HCEC 1CT (cell line): Measurements from ENCODE around the gene DNAAF5.

ENCODE experiments used
- DNase-seq: peaks from one replicate; pipeline ENCODE4 v3.0.0-alpha.2; 2017

DNAAF5 gene

DNA sequence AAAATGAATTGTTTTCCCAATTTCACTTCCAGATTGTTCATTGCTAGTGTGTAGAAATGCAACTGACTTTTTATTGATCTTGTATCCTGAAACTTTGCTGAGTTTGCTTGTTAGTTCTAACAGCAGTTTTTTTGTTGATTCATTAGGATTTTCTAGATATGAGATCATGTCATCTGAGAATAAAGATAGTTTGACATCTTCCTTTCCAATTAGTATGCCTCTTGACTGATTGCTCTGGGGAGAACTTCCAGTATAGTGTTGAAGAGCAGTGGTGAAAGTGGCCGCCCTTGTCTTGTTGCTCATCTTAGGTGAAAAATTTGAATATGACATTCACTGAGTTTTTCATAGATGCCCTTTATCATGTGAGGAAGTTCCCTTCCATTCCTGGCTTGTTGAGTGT is 93.8 kb downstream of the DNAAF5 start:
- no peak for DNase-seq

DNA sequence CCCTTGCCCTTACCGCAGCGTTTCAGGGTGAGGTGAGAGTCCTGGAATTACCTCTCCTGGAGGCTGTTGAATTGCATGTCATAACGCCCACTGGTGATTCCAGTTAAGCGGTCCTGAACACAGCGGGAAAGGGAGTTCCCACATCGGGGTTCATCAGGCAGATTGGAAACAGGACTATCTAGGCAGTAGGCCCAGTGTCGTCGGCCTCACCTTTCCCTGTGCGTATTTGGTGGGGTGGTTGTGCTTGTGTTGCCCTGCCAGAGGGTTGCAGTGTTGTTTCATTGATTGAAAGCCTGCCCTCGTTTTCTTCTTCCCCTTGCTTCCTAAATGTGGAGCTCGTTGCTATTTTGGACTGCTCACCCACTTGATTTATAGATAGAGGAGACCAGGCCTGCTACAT is 95.2 kb downstream of the DNAAF5 start:
- no peak for DNase-seq

DNA sequence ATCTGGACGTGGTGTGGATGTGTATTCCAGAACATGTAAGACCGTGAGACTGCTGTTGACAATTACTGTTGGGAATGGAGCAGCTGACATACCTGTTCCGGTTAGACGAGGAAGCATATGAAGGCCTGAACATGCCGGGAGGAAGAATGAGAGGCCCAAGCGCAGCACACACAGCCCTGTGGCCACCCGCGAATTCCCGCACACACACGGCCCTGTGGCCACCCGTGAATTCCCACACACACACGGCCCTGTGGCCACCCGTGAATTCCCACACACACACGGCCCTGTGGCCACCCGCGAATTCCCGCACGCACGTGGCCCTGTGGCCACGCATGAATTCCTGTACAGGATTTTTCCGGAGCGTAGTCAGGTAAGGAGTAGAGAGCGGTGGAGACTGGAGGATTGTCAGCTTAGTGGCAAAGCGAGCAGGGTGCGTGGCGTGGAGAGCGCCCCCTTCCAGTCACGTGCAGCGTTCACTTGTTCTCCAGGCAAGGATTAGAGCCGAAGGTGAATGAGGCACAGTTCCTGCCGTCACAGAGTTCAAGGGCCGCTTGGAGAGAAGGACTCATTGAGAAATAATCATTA is 96.3 kb downstream of the DNAAF5 start:
- DNase-seq: no peak

DNA sequence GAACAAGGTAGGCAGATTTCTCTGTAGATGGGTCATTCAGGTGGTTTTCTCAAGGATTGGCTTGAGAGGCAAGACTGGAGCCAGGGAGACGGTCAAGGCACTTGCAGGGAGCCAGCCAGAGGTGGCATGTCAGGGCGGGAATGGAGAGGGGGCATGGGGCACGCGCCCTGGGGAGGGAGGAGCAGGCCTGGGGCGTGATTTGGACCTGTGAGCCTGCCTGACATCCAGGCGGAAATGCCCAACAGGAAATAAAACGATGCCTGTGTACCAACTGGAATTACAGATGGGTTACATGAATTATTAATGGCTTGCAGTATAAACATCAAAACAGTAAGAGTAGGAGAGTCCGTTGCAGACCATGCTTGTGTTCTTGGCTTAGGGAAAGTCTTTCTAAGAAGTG is 97.2 kb downstream of the DNAAF5 start:
- DNase-seq: no peak

DNA sequence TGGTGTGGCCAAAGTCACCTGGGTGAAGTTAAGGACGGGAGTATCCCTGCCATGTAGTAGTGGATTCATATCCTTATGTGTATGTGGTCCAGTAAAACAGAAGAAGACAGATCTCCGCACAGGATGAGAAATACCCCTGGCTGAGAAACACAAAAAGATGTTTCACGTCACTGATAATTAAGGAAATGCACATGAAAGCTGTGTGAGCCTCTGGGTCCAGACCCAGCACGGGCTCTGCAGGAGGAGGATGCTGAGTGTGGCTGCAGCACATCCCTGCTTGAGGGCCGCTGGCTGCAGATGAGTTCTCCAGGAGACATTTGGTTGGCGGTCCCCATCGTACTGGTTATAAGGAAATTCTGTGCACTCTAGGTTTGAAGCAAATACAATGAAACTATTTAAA is 97.6 kb downstream of the DNAAF5 start:
- DNase-seq: no peak

DNA sequence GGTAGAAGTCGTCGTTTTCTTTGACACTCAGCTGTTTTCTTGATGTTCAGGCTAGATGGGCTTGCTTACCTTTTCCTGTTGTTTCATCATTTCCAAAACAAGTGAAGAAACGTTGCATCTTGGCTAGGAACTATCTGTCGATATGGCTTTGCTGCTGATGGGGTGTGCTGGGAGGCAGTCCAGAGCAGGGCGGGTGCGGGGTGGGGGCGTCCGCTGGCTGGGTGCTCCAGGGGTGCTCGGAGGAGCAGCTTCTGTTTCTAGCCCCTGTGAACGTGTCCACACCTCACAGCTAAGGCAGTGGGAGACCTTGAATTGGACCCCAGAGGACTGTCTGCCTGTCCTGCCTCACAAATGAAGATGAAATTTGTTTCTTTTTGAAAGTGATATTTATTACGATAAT is 98.2 kb downstream of the DNAAF5 start:
- no peak for DNase-seq

DNA sequence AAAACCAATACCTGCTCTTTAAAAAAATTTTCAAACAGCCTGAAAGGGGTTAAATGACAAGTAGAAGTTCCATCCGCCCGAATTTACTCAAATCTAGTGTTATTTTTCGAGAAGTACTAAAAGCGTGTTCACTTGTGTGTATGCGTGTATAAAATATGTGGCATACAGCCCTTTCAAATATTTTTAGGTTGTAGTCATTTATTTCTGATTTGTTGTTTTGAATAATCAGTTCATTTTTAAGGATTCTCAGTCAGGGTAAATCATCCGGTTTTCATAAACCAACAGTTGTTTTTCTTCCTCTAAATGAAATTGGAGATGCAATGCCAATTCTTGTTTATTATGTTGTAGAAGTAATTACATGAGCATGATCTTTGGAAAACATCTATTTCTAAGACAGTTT is 98.9 kb downstream of the DNAAF5 start:
- peak; percentile 84 for DNase-seq

DNA sequence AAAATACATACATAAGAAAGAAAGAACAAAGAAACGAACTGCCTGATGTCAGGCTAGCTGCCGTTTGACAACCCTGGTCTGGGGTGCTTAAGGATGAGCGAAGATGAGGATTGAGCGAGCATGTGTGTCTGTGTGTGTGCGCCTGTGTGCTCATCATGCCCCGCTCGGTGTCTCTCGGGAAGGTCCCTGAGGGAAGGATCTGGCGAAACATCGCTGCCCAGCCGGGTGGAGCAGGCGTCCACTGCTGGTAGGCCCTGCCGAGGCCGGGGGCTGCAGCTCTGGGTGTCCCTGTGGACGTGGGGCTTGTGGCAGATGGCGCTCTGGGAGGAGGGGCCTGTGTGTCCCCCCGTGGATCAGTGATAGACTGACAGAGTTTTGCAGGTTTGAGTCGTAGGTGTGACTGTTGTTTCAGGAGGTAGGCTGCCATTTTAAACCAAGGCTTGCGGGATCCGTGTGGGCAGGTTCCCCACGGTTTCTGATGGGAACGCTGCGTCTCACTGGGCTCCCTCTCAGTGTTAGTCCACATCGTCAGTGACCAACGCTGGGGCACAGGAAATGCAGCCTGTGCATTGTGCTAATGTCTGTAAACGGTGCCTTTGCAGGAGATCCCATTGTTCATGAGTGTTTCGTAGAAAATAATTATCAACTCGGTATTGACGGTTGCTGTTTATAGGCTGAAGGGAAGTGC is 99.9 kb downstream of the DNAAF5 start:
- no peak for DNase-seq

DNA sequence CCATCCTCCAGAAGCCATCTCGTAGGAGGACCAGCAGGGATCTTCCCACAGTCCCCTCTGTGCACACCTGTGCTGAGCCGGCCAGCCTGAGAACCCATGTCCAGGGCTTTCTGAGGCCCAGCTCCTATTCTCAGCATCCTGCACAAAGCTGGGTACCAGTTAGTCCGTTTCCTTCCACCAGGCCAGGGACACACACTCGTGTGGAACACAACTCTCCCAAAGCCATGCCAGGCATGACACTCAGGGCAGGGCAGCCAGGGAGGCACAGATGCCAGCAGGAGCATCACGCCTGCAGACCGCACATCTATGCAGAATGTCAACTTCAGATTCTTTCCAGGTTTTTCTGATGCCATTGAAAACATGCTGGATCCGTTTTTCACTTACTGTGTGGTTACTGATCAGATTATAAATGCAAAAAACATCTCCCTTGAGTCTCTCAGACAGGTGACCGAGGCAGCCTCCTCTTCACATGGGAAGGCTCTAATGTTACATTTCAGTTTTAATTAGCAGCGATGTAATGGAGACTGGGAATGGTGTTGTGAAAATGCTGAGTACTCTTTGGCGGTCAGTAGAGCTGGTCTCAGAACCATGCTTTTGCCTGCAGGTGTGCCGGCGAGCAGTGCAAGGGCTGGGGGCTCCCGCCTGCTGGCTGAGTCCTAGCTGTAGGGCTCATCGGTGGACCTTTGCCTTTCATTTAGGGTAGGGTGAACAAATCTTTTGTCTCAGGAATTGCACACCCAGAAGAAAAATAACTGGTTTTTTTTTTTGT is 102.5 kb downstream of the DNAAF5 start:
- DNase-seq: no peak

DNA sequence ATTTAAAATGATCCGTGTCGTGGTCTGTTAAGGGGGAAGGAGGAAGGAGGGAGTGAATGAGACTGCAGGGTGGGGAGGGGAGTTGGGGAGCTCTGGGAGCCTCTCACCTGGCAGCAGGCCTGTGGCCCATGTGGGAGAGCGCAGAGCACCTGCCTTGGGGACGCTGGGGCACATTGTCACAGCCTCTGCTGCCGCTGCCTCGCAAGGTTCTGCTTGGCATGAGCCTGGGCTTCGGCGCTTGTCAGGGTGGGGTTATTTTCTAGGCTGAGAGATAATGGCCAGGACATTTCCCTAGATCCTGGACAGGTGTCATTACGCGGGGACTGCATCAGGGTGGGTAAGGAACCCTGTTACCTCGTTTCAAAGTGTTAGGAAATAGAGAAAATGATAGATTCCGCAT is 103.6 kb downstream of the DNAAF5 start:
- DNase-seq: no peak

DNA sequence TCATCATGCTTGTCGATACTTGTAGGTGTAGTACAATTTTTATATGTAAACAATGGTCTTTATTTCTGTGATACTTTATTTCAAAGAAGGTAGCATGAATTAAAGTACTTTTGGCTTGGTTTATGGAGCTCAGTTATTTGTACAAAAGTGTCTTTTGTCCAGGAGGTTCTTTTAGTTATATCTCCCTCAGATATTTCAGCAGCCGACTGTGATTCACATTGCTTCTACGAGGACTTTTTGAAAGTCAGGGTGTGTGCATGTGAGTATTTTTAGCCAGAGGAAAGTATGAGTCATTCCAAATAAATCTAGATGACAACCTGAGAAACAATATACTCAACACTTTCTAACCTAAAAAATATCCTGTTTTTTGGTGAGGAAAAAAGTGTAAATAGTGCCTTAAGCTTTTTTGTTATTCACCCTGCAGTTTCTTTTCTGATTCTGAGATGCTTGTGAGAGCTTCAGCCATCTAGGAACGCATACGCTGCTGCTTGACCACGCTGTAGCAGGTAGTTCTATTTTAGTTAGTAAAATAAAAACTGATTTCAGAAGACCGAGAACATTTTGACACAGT is 105.2 kb downstream of the DNAAF5 start:
- peak; percentile 93 for DNase-seq

DNA sequence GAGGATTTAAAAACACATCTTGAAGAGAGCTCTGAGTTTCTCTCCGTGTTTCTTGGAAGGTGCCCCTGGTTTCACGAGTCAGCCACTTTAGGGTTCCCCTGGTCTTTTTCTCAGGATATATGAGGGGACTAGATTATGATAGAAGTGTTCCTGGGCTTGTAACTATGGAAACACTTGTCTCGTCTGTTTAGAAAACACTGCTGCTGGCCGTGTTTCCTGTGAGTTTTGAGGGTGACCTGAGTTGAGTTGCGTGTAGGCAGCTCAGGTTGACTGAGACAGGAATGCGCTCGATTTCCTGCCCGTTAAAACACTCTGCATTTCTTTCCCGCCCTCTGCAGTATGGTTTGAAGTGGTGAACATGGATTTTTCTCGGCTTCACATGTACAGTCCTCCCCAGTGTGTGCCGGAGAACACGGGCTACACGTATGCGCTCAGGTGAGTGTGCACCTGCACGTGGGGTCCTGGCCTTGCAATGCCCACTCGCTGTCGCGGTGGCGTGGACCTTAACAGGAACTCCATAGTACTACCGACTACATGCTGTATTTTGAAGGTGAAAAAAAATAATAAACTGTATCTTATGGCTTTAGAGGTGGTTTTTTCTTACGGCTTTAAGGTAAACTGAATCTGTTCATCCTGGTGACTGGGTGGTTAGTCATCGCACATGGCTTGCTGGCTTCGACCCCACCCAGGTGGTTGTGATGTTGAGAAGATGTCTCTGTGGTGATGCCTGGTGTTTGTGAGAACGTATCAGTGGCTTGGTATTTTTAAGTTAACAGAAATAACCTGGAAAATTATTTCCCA is 105.9 kb downstream of the DNAAF5 start, which contains the start of gene SUN1:
Gene SUN1 (plus strand): TSS at position 310 of the 801 bp plus-strand sequence. CDS start 49 bp downstream, at position 359.
- DNase-seq: peak; percentile 59

DNA sequence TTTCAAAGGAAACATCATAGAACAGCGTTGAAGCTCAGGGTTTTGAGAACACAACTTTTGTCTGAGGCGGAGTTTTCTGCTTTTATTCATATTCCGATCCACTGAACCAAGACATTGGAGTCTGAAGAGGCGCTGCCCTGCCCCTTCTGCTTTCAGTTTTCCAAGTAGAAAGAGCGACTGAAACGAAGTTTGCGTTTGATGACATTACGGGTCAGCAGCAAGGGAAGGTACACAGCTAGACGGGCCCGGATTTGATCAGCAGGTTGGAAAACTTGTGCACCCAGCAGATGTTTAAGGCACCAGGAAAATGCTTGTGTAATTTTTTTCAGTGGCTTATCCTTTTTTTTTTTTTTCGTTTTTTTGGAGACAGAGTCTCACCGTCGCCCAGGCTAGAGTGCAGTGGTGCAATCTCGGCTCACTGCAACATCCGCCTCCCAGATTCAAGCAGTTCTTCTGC is 106.5 kb downstream of the DNAAF5 start:
- DNase-seq: no peak

DNA sequence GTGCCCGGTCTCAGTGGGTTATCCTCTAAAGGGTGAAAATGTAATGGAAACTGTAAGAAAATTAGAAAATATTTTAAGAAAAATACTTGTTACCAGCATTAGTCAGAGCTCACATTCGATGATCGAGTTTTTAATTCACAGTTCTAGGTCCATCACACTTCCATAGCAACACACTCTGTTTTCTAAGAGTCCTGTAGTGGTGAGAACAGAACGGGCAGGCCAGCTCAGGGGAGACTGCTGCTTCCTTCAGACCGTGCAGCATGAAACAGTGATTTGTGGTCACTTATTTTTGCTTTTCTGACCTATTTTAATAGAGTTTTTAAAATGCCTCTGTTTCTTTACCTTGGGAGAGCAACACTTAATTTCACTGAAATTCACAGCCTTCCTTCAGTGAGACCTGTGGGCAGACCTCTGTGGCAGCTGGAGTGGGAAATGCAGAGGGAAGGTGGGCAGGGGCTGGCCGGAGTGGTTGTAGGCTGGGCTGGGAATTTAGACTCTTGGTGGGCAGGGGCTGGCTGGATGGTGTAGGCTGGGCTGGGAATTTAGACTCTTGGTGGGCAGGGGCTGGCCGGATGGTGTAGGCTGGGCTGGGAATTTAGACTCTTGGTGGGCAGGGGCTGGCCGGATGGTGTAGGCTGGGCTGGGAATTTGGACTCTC is 107.2 kb downstream of the DNAAF5 start:
- DNase-seq: no peak

DNA sequence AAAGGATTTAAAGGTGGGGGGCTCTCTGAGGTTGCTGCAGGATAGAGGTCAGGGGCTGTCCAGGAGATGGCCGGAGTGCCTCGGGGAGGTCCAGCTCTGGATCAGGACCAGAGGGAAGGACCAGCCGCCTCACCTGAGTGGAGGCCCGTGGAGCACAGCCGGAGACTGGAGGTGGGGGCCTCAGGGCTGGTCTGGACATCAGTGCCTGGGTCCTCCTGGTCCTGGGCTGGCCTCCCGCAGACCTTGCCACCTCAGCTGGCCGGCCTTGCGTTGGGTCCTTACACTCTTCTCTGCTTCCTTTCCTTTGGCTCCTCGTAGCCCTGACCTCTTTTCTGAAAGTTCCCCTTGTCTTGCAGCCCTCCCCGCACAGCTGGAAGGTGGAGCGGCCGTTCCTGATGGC is 107.8 kb downstream of the DNAAF5 start:
- DNase-seq: no peak

DNA sequence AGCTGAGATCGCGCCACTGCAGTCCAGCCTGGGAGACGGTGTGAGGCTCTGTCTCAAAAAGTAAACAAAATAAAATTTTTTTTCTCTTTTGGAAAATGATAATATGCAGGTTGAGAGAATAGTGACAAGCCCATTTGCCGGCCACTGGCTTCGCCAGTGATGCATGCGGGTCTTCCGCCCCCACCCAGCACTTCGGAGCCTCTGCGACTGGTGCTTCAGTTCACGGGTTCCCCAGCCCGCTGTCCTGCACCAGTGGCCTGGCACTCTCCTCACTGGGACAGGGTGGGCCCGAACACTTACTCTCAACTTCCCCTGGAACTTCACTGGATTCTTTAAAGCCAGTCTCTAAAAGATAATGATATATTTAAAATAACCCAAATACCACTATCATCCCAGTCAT is 108.5 kb downstream of the DNAAF5 start:
- no peak for DNase-seq

DNA sequence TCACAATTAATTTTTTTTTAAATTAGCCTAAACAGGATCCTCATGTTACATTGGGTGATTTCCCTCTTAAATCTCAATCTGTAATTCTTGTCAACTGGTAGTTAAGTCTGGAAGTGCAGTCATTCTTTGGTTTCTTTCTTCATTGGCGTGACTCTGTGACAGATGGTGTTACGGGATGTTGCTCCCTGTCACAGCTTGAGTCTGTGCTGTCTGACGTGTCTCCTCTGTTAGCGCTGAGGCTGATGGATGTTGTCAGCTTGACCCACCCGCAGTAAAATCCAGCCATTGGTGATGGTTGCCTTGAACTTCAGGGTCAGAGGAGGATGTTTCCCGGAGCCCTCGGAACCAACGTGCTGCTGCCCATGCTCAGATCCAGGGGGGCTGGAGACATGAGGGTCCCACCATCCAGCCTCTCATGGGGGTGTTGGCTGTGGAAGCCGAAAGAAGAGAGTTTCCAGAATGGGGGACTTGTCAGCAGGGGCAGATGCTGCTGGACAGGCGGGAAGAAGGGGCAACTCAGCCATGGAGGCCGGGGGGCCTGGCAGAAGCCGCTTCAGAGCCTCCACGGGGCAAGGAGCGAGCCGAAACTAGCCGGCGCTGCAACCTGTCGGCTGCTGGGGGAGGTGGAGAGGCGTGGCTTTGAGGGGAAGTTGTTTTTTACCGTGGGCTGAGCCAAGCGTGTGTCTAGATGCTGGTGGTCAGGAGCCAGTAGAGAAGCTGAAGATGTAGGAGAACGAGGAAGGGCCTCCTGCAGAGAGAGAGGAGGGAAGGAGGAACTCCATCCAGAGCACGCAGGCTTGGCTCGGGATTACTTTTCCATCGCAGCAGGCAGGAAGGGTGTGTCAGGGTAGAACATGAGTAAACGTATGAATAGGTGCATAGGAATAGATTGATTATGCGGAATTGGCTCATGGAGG is 109.2 kb downstream of the DNAAF5 start:
- no peak for DNase-seq
